ENCODE data around the gene CNGA2. TPM values are rescaled to one million over a fixed set of nuclear protein-coding genes. Genes with fewer than 3 reads are reported as not detected.
A peak's percentile ranks its signal among the peaks of the same experiment; 100 is the strongest.

The CNGA2 gene
- total RNA-seq, 2 donors from 2014 or later: not detected

- DNase-seq (no peak), ATAC-seq (no peak)
- TF ChIP-seq, protein P1, sequence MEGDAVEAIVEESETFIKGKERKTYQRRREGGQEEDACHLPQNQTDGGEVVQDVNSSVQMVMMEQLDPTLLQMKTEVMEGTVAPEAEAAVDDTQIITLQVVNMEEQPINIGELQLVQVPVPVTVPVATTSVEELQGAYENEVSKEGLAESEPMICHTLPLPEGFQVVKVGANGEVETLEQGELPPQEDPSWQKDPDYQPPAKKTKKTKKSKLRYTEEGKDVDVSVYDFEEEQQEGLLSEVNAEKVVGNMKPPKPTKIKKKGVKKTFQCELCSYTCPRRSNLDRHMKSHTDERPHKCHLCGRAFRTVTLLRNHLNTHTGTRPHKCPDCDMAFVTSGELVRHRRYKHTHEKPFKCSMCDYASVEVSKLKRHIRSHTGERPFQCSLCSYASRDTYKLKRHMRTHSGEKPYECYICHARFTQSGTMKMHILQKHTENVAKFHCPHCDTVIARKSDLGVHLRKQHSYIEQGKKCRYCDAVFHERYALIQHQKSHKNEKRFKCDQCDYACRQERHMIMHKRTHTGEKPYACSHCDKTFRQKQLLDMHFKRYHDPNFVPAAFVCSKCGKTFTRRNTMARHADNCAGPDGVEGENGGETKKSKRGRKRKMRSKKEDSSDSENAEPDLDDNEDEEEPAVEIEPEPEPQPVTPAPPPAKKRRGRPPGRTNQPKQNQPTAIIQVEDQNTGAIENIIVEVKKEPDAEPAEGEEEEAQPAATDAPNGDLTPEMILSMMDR (IDR thresholded peaks at IDR 0.05): no peak
- TF ChIP-seq POLR2A (IDR thresholded peaks at IDR 0.05): no peak
- no peaks in the 10 kb centered on the region for H3K4me1 ChIP-seq
- 50 to 76% methylated on average over 2 to 5 of the region's 5 CpGs for WGBS, 2 donors
- no peaks in the 10 kb centered on the region for H3K27me3 ChIP-seq
- no peak overlapping the region for H3K4me3 ChIP-seq
- H3K36me3 ChIP-seq (replicated peaks in 1 of 2; ENCODE audit: insufficient read depth in 1 of 2, low read depth in 2 of 2): no peaks in the 10 kb centered on the region
- H3K9me3 ChIP-seq: no peaks in the 10 kb centered on the region
- H3K27ac ChIP-seq: no peak overlapping the region
- intact Hi-C loops (cut with DNase I): no loop called here
Observed at GRCh38 chrX:151776936-151777335, 42.4 kb downstream of the CNGA2 start.

- no peaks in the 10 kb centered on the region for H3K27me3 ChIP-seq
- intact Hi-C loops (cut with DNase I): no loop called here
- 90% methylated on average over 4 of the region's 4 CpGs; no CpG with 5 or more reads in 1 of the 2 donors for WGBS, 2 donors
- no peak for ATAC-seq
- H3K9me3 ChIP-seq: no peaks in the 10 kb centered on the region
- H3K4me3 ChIP-seq: no peak overlapping the region
- H3K27ac ChIP-seq: no peak overlapping the region
- H3K4me1 ChIP-seq: no peaks in the 10 kb centered on the region
- DNase-seq: no peak
- no peaks in the 10 kb centered on the region for H3K36me3 ChIP-seq (replicated peaks in 1 of 2; ENCODE audit: insufficient read depth in 1 of 2, low read depth in 2 of 2)
- no peak for TF ChIP-seq POLR2A (IDR thresholded peaks at IDR 0.05)
- TF ChIP-seq, protein P1 (IDR thresholded peaks at IDR 0.05): no peak
Observed at GRCh38 chrX:151779258-151779657, 44.7 kb downstream of the CNGA2 start.

- H3K9me3 ChIP-seq: no peaks in the 10 kb centered on the region
- 60% methylated on average over 1 of the region's 4 CpGs; no CpG with 5 or more reads in 1 of the 2 donors for WGBS, 2 donors
- no peak for DNase-seq
Observed at GRCh38 chrX:151780621-151781020, 46.1 kb downstream of the CNGA2 start.

GRCh38 chrX:151789179-151789800 is 54.7 kb downstream of the CNGA2 start:
- intact Hi-C loops (cut with DNase I): no loop called here
- Histone ChIP-seq H3K36me3 (replicated peaks in 1 of 2; ENCODE audit: insufficient read depth in 1 of 2, low read depth in 2 of 2) (no peaks in the 10 kb centered on the region), H3K27ac (no peak overlapping the region), H3K27me3 (no peaks in the 10 kb centered on the region), H3K4me3 (no peak overlapping the region), H3K4me1 (no peaks in the 10 kb centered on the region), H3K9me3 (no peaks in the 10 kb centered on the region)
- ATAC-seq (no peak), DNase-seq (peak in 3 of 4 donors; percentile 10 to 26 (median 19))
- 65 to 83% methylated on average over 4 to 6 of the region's 6 CpGs for WGBS, 2 donors
- TF ChIP-seq POLR2A (IDR thresholded peaks at IDR 0.05): no peak
- TF ChIP-seq, protein P1 (IDR thresholded peaks at IDR 0.05): no peak

More at GRCh38 chrX:151780621-151781020, 46.1 kb downstream of the CNGA2 start:
- Histone ChIP-seq H3K27me3 (no peaks in the 10 kb centered on the region), H3K4me3 (no peak overlapping the region), H3K27ac (no peak overlapping the region), H3K4me1 (no peaks in the 10 kb centered on the region), H3K36me3 (replicated peaks in 1 of 2; ENCODE audit: insufficient read depth in 1 of 2, low read depth in 2 of 2) (no peaks in the 10 kb centered on the region)
- ATAC-seq: no peak
- TF ChIP-seq, protein P1 (IDR thresholded peaks at IDR 0.05): no peak
- TF ChIP-seq POLR2A (IDR thresholded peaks at IDR 0.05): no peak
- intact Hi-C loops (cut with DNase I): no loop called here
